A673 (cell line): ENCODE measurements around the gene SNX8. TPM values are rescaled to one million over a fixed set of nuclear protein-coding genes. Genes with fewer than 3 reads are reported as not detected.
"Not testable (repeated sequence)": the region's sequence is repeated elsewhere in the genome, so short reads cannot be mapped to it uniquely, and the experiment has no call there.

Source experiments
- BruUV-seq: library from RNA; stranded (reverse); fragments of 400-500 nt; replicated peaks from 2 replicates; lab custom pipeline; 2021; lab: Mats Ljungman, UMichigan
- CTCF ChIA-PET: fragments of 300-600 bp; sonication (Branson Sonifier 250); formaldehyde crosslinking; loops from one replicate; lab custom pipeline; 2022; ENCODE audit warnings: antibody characterized with exemption; lab: Charles Lee
- POLR2A ChIA-PET: fragments of 300-600 bp; sonication (Branson Sonifier 250); formaldehyde crosslinking; loops from one replicate; lab custom pipeline; 2022; ENCODE audit warnings: antibody characterized with exemption; ENCODE audit not compliant: low non-redundant PET; lab: Charles Lee
- DNase-seq: peaks from one replicate; pipeline ENCODE4 v3.0.0-alpha.2; 2015; ENCODE audit warnings: low spot score
- H3K27ac ChIP-seq: fragments of 200-600 bp; sonication (generic); 2 replicates; pipeline ENCODE4 v1.5.1; 2016; ENCODE audit warnings: mixed run types, low read depth, mild to moderate bottlenecking, mixed read lengths, antibody characterized with exemption, low read length; ENCODE audit not compliant: poor library complexity, severe bottlenecking
- H3K27me3 ChIP-seq: fragments of 200-600 bp; sonication (generic); replicated peaks from 2 replicates; pipeline ENCODE4 v1.6.1; 2017; ENCODE audit warnings: mixed run types, low read depth, mild to moderate bottlenecking, mixed read lengths, antibody characterized with exemption, low read length; ENCODE audit not compliant: insufficient read depth, poor library complexity
- H3K36me3 ChIP-seq: fragments of 200-600 bp; sonication (generic); 2 replicates; pipeline ENCODE4 v1.6.1; 2016; ENCODE audit warnings: mixed run types, mild to moderate bottlenecking, mixed read lengths, antibody characterized with exemption, low read length; ENCODE audit not compliant: insufficient read depth, poor library complexity, severe bottlenecking
- H3K4me1 ChIP-seq: fragments of 200-600 bp; sonication (generic); 2 replicates; pipeline ENCODE4 v1.6.1; 2017; ENCODE audit warnings: mixed run types, mild to moderate bottlenecking, mixed read lengths, antibody characterized with exemption, low read length; ENCODE audit not compliant: insufficient read depth, poor library complexity, severe bottlenecking
- H3K4me3 ChIP-seq: fragments of 200-600 bp; sonication (generic); 2 replicates; pipeline ENCODE4 v1.5.1; 2016; ENCODE audit warnings: low read depth, mixed run types, mild to moderate bottlenecking, mixed read lengths, low read length; ENCODE audit not compliant: poor library complexity, severe bottlenecking
- H3K9me3 ChIP-seq: fragments of 200-600 bp; sonication (generic); 2 replicates; pipeline ENCODE4 v1.6.1; 2016; ENCODE audit warnings: mixed run types, low read depth, mild to moderate bottlenecking, mixed read lengths, antibody characterized with exemption, low read length; ENCODE audit not compliant: poor library complexity, severe bottlenecking
- CTCF ChIP-seq: fragments of 300-800, 200-600 bp; sonication (generic); conservative IDR thresholded peaks from 2 replicates; pipeline ENCODE4 v1.5.1; 2017; ENCODE audit warnings: low read depth, mild to moderate bottlenecking, antibody characterized with exemption, low read length, moderate library complexity, mixed read lengths
- EZH2 ChIP-seq: fragments of 200-600 bp; sonication (generic); IDR thresholded peaks from 2 replicates; pipeline ENCODE4 v1.6.1; 2017; ENCODE audit warnings: borderline replicate concordance, low read depth, mild to moderate bottlenecking, mixed read lengths, antibody characterized with exemption, low read length; ENCODE audit not compliant: poor library complexity, severe bottlenecking
- intact Hi-C: fragments of 100-400 bp; cut with micrococcal nuclease; formaldehyde crosslinking; loops from one replicate; pipeline ENCODE4 v1.10.0; 2022; ENCODE audit not compliant: unreplicated experiment
- total RNA-seq: library from RNA; stranded (reverse); gene quantifications from 2 replicates; pipeline ENCODE4 v1.2.3, GENCODE V29; 2021

Gene SNX8
- total RNA-seq, 1 experiment from 2014 or later: 42.9 TPM

- Histone ChIP-seq H3K27me3 (no peaks in the 10 kb centered on the region), H3K36me3 (no peaks in the 10 kb centered on the region), H3K27ac (no peak overlapping the region), H3K4me3 (no peak overlapping the region), H3K4me1 (no peaks in the 10 kb centered on the region), H3K9me3 (no peaks in the 10 kb centered on the region)
- DNase-seq: no peak
- ChIA-PET CTCF (no interaction called here), POLR2A (no interaction called here)
- no peak for TF ChIP-seq CTCF
- TF ChIP-seq EZH2: no peak
- intact Hi-C loops: no loop called here
- no TSS peak for BruUV-seq
These were observed 6.5 kb downstream of the SNX8 start for GRCh38 chr7:2307690-2308107.

DNA sequence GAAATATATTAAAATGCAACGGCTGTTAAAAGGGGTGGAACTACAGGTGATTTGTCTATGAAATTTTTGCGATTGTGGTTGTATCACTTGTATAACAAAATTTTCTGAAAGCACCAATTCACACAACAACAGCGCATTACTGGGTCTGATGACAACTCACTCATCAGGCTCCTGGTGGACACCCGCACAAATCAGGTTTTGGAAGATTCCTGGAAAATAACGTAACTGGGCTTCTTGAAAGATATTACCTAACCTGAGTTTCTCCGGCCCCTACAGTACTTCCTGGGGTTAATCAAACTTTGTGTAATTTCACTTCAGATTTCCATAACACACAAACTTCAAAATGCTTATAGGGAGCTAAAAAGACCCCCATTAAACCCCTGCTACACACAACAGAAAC is 7.6 kb downstream of the SNX8 start:
- CTCF ChIA-PET: no interaction called here

GRCh38 chr7:2305258-2305657 is 9.0 kb downstream of the SNX8 start:
- H3K27ac ChIP-seq, BruUV-seq, H3K27me3 ChIP-seq, CTCF ChIA-PET, H3K4me1 ChIP-seq, H3K4me3 ChIP-seq, DNase-seq, H3K36me3 ChIP-seq, POLR2A ChIA-PET, H3K9me3 ChIP-seq, intact Hi-C loops: not testable (repeated sequence)

More for the DNA sequence above, 7.6 kb downstream of the SNX8 start:
- TF ChIP-seq CTCF (no peak), EZH2 (no peak)
- intact Hi-C loops: no loop called here
- Histone ChIP-seq H3K4me3 (no peak overlapping the region), H3K27me3 (no peaks in the 10 kb centered on the region), H3K9me3 (no peaks in the 10 kb centered on the region), H3K4me1 (no peaks in the 10 kb centered on the region), H3K27ac (no peak overlapping the region), H3K36me3 (no peaks in the 10 kb centered on the region)
- no TSS peak for BruUV-seq
- no peak for DNase-seq
- POLR2A ChIA-PET: no interaction called here

DNA sequence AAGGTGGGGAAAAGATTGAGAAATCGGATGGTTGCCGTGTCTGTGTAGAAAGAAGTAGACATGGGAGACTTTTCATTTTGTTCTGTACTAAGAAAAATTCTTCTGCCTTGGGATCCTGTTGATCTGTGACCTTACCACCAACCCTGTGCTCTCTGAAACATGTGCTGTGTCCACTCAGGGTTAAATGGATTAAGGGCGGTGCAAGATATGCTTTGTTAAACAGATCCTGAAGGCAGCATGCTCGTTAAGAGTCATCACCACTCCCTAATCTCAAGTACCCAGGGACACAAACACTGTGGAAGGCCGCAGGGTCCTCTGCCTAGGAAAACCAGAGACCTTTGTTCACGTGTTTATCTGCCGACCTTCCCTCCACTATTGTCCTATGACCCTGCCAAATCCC is 10.7 kb downstream of the SNX8 start:
- DNase-seq, H3K36me3 ChIP-seq, H3K9me3 ChIP-seq, H3K4me3 ChIP-seq, CTCF ChIA-PET, POLR2A ChIA-PET, H3K4me1 ChIP-seq, intact Hi-C loops, H3K27ac ChIP-seq, H3K27me3 ChIP-seq, BruUV-seq: not testable (repeated sequence)

GRCh38 chr7:2302743-2303397 is 11.4 kb downstream of the SNX8 start:
- H3K27me3 ChIP-seq, CTCF ChIA-PET, H3K27ac ChIP-seq, H3K36me3 ChIP-seq, H3K9me3 ChIP-seq, H3K4me1 ChIP-seq, BruUV-seq, DNase-seq, intact Hi-C loops, H3K4me3 ChIP-seq, POLR2A ChIA-PET: not testable (repeated sequence)
